GM18505 (cell line): ENCODE measurements around the gene DNASE1L3.
A peak's percentile ranks its signal among the peaks of the same experiment; 100 is the strongest.
"Not testable (repeated sequence)": the region's sequence is repeated elsewhere in the genome, so short reads cannot be mapped to it uniquely, and the experiment has no call there.

Source experiments
- ATAC-seq: cut with Tn5 transposase; IDR thresholded peaks from one replicate; pipeline ENCODE4 v1.9.1; 2021; ENCODE audit not compliant: unreplicated experiment
- POLR2A ChIP-seq: IDR thresholded peaks from 4 replicates; pipeline ENCODE4 v1.6.1; 2011; ENCODE audit warnings: borderline replicate concordance; ENCODE audit not compliant: insufficient read depth, insufficient read length; ENCODE audit errors: extremely low read depth

DNASE1L3 gene

GRCh38 chr3:58216496-58217195 is 5.9 kb upstream of the DNASE1L3 start:
- ATAC-seq = no peak
- no peak for TF ChIP-seq POLR2A

GRCh38 chr3:58215317-58216025 is 4.7 kb upstream of the DNASE1L3 start:
- peak; percentile 1 for ATAC-seq
- TF ChIP-seq POLR2A = no peak

GRCh38 chr3:58214484-58215316 is 3.9 kb upstream of the DNASE1L3 start:
- peak; percentile 77 for ATAC-seq
- peak; percentile 37 for TF ChIP-seq POLR2A

- ATAC-seq = no peak
- no peak for TF ChIP-seq POLR2A
Measured at GRCh38 chr3:58209933-58210332, 839 bp downstream of the DNASE1L3 start.

DNA sequence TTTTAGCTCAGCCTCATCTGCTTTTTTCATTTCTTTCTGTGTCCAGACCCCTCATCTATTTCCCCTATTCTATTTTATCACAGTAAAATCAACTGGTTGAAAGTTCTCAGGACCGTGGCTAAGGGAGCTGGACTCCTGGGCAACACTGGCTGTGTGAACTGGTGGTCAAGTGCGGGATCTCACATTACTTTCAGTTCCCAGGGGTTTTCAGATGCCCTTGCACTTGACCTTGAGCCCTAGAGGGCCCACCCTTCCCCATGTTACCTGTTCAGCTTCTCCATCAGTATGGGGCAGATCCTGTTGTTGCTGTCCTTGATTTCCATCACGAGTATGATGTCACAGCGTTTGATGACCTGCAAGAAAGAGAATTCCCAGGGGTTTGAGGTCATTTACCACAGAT is 2.8 kb downstream of the DNASE1L3 start:
- TF ChIP-seq POLR2A = no peak
- no peak for ATAC-seq

GRCh38 chr3:58206406-58207011 is 4.3 kb downstream of the DNASE1L3 start:
- TF ChIP-seq POLR2A = no peak
- no peak for ATAC-seq

DNA sequence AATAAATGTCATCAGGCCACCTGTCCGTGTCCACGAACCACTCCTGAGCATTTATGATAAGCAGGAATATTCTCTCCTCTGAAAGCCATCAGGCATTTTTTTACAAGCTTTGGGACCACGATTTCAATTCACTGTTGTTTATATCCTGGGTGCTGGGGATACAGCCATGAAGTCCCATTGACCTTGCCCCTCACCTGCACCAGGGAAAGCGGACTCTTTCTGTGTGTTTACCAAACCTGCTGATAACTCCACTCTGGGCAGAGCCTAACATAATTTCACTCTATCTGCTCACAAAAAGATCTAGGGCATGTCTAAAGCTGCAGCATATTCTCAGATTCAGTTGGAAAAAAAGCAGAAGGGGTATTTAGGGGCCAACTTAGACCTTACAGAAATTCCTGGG is 4.8 kb downstream of the DNASE1L3 start:
- no peak for ATAC-seq
- TF ChIP-seq POLR2A = no peak

- ATAC-seq = no peak
- TF ChIP-seq POLR2A = no peak
Measured at GRCh38 chr3:58204720-58205119, 6.1 kb downstream of the DNASE1L3 start.

- TF ChIP-seq POLR2A = no peak
- no peak for ATAC-seq
Measured at GRCh38 chr3:58203541-58203940, 7.2 kb downstream of the DNASE1L3 start.

- ATAC-seq = peak; percentile 53
- peak; percentile 17 for TF ChIP-seq POLR2A
Measured at GRCh38 chr3:58202917-58203360, 7.8 kb downstream of the DNASE1L3 start.

DNA sequence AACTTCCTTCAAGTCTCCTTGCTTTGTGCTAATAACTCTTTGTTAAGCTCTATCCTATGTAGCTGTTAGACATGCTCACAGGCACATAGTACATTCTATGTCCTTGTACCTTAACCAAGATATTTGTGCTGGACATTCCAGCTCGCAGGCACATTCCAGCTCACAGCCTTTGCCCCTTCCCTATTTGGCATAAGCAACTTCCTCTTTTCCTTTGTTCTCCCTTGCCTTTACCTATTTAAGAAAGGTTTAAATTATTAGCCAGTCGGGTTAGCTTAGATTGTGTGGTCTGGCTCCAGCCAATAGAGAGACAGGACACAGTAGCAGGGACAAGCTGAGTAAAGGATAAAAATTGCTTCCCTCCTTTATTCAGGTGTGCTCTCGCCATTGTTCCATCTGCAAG is 9.3 kb downstream of the DNASE1L3 start:
- not testable (repeated sequence) for ATAC-seq

DNA sequence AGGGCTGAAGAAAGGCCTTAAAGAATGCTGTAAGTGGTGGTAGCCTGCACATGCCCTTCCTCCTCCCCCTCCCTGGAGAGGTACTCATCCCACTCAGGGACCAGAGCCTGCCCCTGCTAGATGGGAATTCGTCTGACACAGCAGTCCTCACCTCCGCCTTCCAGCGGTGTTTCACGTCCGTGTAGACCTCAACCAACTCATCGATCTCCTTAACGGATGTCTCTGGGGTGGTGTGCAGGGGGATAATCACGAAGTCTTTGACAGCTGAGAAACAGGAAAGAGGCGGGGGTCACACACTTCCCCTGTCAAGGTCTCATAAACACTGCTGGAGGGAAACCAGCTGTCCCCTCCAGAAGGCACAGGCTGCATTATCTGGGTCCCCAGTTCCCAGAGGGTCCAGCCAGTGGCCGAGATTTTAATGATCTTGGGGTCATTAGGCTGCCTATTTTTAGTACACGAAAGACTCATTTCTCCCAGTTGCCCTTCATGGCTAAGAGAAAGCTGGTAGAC is 9.9 kb downstream of the DNASE1L3 start:
- no peak for TF ChIP-seq POLR2A
- no peak for ATAC-seq

GRCh38 chr3:58200121-58200709 is 10.6 kb downstream of the DNASE1L3 start:
- no peak for ATAC-seq
- TF ChIP-seq POLR2A = no peak
